SK-N-SH treated with all-trans-retinoic acid at 6 μM for 48 hours (cell line): ENCODE results near the gene EIF4ENIF1.

ENCODE experiments used
- ARNTL ChIP-seq: fragments of 450-650 bp; formaldehyde crosslinking; IDR thresholded peaks from 2 replicates; pipeline ENCODE4 v1.5.0; 2020; ENCODE audit warnings: low read depth, mild to moderate bottlenecking, moderate library complexity, borderline replicate concordance
- BACH2 ChIP-seq: fragments of 250-450 bp; sonication (Bioruptor Pico); IDR thresholded peaks from 2 replicates; pipeline ENCODE4 v1.9.0; 2021; ENCODE audit warnings: mild to moderate bottlenecking, borderline replicate concordance
- CSDC2 ChIP-seq: fragments of 250-450 bp; sonication (Bioruptor Pico); IDR thresholded peaks from 2 replicates; pipeline ENCODE4 v1.5.0; 2020; ENCODE audit warnings: mild to moderate bottlenecking, moderate library complexity
- GLIS3 ChIP-seq: fragments of 250-450 bp; sonication (Bioruptor Pico); IDR thresholded peaks from 2 replicates; pipeline ENCODE4 v1.5.0; 2020; ENCODE audit warnings: mild to moderate bottlenecking, moderate library complexity
- RARB ChIP-seq: fragments of 250-450 bp; sonication (Bioruptor Pico); IDR thresholded peaks from 2 replicates; pipeline ENCODE4 v1.8.0; 2021; ENCODE audit warnings: mild to moderate bottlenecking, moderate library complexity
- SNAI2 ChIP-seq: fragments of 250-450 bp; sonication (Bioruptor Pico); IDR thresholded peaks from 2 replicates; pipeline ENCODE4 v1.5.0; 2020; ENCODE audit warnings: mild to moderate bottlenecking, moderate library complexity
- TOX ChIP-seq: fragments of 250-450 bp; sonication (Bioruptor Pico); IDR thresholded peaks from 2 replicates; pipeline ENCODE4 v1.8.0; 2021; ENCODE audit warnings: mild to moderate bottlenecking, moderate library complexity, borderline replicate concordance
- ZC3H10 ChIP-seq: fragments of 250-450 bp; sonication (Bioruptor Pico); IDR thresholded peaks from 2 replicates; pipeline ENCODE4 v1.5.1; 2021; ENCODE audit warnings: mild to moderate bottlenecking, moderate library complexity
- ZFP30 ChIP-seq: fragments of 450-650 bp; formaldehyde crosslinking; IDR thresholded peaks from 2 replicates; pipeline ENCODE4 v1.5.0; 2022; ENCODE audit warnings: mild to moderate bottlenecking, moderate library complexity
- ZNF70 ChIP-seq: fragments of 450-650 bp; formaldehyde crosslinking; IDR thresholded peaks from 2 replicates; pipeline ENCODE4 v1.5.0; 2020; ENCODE audit warnings: mild to moderate bottlenecking, moderate library complexity
- ZNF8 ChIP-seq: fragments of 450-650 bp; formaldehyde crosslinking; IDR thresholded peaks from 2 replicates; pipeline ENCODE4 v1.5.0; 2020; ENCODE audit warnings: mild to moderate bottlenecking, moderate library complexity
- TF ChIP-seq, protein P1 (sequence below): fragments of 250-450 bp; sonication (Bioruptor Pico); IDR thresholded peaks from 2 replicates; pipeline ENCODE4 v1.5.1; 2021; ENCODE audit warnings: mild to moderate bottlenecking, moderate library complexity
- TF ChIP-seq, protein P2 (sequence below): fragments of 250-450 bp; sonication (Bioruptor Pico); IDR thresholded peaks from 2 replicates; pipeline ENCODE4 v1.8.0; 2020; ENCODE audit warnings: mild to moderate bottlenecking, moderate library complexity, borderline replicate concordance

- TF ChIP-seq ZNF70 (no peak), ARNTL (CRISPR knock-in tag) (no peak), ZNF8 (no peak), BACH2 (CRISPR knock-in tag) (no peak), GLIS3 (CRISPR knock-in tag) (no peak), TOX (CRISPR knock-in tag) (no peak), RARB (CRISPR knock-in tag) (no peak), SNAI2 (no peak), ZFP30 (CRISPR knock-in tag) (no peak), CSDC2 (CRISPR knock-in tag) (no peak), ZC3H10 (no peak)
- TF ChIP-seq, protein P1, sequence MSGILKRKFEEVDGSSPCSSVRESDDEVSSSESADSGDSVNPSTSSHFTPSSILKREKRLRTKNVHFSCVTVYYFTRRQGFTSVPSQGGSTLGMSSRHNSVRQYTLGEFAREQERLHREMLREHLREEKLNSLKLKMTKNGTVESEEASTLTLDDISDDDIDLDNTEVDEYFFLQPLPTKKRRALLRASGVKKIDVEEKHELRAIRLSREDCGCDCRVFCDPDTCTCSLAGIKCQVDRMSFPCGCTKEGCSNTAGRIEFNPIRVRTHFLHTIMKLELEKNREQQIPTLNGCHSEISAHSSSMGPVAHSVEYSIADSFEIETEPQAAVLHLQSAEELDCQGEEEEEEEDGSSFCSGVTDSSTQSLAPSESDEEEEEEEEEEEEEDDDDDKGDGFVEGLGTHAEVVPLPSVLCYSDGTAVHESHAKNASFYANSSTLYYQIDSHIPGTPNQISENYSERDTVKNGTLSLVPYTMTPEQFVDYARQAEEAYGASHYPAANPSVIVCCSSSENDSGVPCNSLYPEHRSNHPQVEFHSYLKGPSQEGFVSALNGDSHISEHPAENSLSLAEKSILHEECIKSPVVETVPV (CRISPR knock-in tag): no peak
- TF ChIP-seq, protein P2, sequence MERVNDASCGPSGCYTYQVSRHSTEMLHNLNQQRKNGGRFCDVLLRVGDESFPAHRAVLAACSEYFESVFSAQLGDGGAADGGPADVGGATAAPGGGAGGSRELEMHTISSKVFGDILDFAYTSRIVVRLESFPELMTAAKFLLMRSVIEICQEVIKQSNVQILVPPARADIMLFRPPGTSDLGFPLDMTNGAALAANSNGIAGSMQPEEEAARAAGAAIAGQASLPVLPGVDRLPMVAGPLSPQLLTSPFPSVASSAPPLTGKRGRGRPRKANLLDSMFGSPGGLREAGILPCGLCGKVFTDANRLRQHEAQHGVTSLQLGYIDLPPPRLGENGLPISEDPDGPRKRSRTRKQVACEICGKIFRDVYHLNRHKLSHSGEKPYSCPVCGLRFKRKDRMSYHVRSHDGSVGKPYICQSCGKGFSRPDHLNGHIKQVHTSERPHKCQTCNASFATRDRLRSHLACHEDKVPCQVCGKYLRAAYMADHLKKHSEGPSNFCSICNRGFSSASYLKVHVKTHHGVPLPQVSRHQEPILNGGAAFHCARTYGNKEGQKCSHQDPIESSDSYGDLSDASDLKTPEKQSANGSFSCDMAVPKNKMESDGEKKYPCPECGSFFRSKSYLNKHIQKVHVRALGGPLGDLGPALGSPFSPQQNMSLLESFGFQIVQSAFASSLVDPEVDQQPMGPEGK (CRISPR knock-in tag): no peak
Observed at GRCh38 chr22:31443516-31443915, 46.1 kb downstream of the EIF4ENIF1 start.
